ENCODE results near the gene NDEL1.

DNA sequence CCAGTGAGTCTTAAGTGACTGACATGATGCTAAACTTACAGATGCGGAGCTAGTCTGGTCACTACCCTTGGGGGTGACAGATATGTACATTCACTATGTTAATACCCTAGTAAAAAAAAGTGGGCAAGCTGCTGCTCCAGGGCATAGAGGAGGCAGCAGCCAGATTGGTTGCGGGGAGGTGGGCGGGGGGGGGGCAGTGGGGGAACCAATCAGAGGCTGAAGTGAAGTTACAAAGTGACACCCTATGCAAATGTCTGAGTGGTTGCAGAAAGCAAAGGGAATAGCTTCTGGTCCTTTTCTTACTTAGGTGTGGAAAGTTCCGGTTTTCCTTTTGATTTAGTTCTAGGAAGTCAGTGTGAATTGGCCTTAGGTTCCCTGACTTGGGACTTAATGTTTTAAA is 12.1 kb downstream of the NDEL1 start:
- TF ChIP-seq EP300 (IDR thresholded peaks at IDR 0.05; ENCODE audit: borderline replicate concordance) = no peak
- TF ChIP-seq, protein P1, sequence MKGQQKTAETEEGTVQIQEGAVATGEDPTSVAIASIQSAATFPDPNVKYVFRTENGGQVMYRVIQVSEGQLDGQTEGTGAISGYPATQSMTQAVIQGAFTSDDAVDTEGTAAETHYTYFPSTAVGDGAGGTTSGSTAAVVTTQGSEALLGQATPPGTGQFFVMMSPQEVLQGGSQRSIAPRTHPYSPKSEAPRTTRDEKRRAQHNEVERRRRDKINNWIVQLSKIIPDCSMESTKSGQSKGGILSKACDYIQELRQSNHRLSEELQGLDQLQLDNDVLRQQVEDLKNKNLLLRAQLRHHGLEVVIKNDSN (IDR thresholded peaks at IDR 0.05) = no peak
- TF ChIP-seq, protein P2, sequence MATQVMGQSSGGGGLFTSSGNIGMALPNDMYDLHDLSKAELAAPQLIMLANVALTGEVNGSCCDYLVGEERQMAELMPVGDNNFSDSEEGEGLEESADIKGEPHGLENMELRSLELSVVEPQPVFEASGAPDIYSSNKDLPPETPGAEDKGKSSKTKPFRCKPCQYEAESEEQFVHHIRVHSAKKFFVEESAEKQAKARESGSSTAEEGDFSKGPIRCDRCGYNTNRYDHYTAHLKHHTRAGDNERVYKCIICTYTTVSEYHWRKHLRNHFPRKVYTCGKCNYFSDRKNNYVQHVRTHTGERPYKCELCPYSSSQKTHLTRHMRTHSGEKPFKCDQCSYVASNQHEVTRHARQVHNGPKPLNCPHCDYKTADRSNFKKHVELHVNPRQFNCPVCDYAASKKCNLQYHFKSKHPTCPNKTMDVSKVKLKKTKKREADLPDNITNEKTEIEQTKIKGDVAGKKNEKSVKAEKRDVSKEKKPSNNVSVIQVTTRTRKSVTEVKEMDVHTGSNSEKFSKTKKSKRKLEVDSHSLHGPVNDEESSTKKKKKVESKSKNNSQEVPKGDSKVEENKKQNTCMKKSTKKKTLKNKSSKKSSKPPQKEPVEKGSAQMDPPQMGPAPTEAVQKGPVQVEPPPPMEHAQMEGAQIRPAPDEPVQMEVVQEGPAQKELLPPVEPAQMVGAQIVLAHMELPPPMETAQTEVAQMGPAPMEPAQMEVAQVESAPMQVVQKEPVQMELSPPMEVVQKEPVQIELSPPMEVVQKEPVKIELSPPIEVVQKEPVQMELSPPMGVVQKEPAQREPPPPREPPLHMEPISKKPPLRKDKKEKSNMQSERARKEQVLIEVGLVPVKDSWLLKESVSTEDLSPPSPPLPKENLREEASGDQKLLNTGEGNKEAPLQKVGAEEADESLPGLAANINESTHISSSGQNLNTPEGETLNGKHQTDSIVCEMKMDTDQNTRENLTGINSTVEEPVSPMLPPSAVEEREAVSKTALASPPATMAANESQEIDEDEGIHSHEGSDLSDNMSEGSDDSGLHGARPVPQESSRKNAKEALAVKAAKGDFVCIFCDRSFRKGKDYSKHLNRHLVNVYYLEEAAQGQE (IDR thresholded peaks at IDR 0.05; ENCODE audit: low read depth) = no peak
- TF ChIP-seq RAD21 (IDR thresholded peaks at IDR 0.05; ENCODE audit: low read depth) = no peak
- no peak for TF ChIP-seq TAF1 (IDR thresholded peaks at IDR 0.05; ENCODE audit: low read depth)
- no peak for TF ChIP-seq TEAD4 (IDR thresholded peaks at IDR 0.05)

Data from Ishikawa (cell line).